ENCODE results near the gene COQ4.
A peak's percentile ranks its signal among the peaks of the same experiment; 100 is the strongest.

COQ4 gene

DNA sequence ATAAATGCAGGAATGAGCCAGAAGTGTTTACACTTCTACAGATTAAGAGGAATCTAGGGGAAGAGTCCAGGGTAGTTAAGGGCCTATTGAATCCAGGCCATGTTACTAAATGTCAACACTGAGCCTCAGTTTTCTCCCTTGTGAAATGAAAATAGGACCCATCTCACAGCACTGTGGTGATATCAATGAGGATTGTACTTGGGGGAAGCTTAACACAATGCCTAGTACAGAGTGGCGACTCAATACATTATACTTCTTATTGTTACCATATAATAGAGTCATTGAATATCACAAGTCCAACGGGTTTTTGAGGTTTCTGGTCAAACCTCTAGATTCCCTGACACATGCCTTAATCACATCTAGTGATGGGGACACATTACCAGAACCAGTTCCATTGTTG lies 5.0 kb upstream of the COQ4 start (continued):
- TF ChIP-seq POU6F1 (CRISPR knock-in tag; IDR thresholded peaks at IDR 0.05; ENCODE audit: borderline replicate concordance, low read depth) (no peak), TSHZ2 (CRISPR knock-in tag; IDR thresholded peaks at IDR 0.05) (no peak), ZFP3 (CRISPR knock-in tag; IDR thresholded peaks at IDR 0.05) (no peak), ARNTL (CRISPR knock-in tag; IDR thresholded peaks at IDR 0.05; ENCODE audit: borderline replicate concordance, low read depth) (no peak), ZNF70 (CRISPR knock-in tag; IDR thresholded peaks at IDR 0.05) (no peak), TCF4 (CRISPR knock-in tag; IDR thresholded peaks at IDR 0.05; ENCODE audit: borderline replicate concordance) (no peak), TOX (CRISPR knock-in tag; IDR thresholded peaks at IDR 0.05; ENCODE audit: borderline replicate concordance) (no peak), ZFP30 (CRISPR knock-in tag; IDR thresholded peaks at IDR 0.05) (no peak)

- TF ChIP-seq ARNTL (CRISPR knock-in tag; IDR thresholded peaks at IDR 0.05; ENCODE audit: borderline replicate concordance, low read depth), result no peak
- no peak for TF ChIP-seq BACH2 (CRISPR knock-in tag; IDR thresholded peaks at IDR 0.05; ENCODE audit: borderline replicate concordance)
- TF ChIP-seq POU6F1 (CRISPR knock-in tag; IDR thresholded peaks at IDR 0.05; ENCODE audit: borderline replicate concordance, low read depth), result no peak
- TF ChIP-seq OSR1 (CRISPR knock-in tag; IDR thresholded peaks at IDR 0.05), result no peak
- TF ChIP-seq SNAI2 (CRISPR knock-in tag; IDR thresholded peaks at IDR 0.05), result no peak
- TF ChIP-seq, protein P1, sequence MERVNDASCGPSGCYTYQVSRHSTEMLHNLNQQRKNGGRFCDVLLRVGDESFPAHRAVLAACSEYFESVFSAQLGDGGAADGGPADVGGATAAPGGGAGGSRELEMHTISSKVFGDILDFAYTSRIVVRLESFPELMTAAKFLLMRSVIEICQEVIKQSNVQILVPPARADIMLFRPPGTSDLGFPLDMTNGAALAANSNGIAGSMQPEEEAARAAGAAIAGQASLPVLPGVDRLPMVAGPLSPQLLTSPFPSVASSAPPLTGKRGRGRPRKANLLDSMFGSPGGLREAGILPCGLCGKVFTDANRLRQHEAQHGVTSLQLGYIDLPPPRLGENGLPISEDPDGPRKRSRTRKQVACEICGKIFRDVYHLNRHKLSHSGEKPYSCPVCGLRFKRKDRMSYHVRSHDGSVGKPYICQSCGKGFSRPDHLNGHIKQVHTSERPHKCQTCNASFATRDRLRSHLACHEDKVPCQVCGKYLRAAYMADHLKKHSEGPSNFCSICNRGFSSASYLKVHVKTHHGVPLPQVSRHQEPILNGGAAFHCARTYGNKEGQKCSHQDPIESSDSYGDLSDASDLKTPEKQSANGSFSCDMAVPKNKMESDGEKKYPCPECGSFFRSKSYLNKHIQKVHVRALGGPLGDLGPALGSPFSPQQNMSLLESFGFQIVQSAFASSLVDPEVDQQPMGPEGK (CRISPR knock-in tag; IDR thresholded peaks at IDR 0.05; ENCODE audit: borderline replicate concordance), result no peak
- ATAC-seq, result no peak
Observed at GRCh38 chr9:128321343-128321742, 1.3 kb upstream of the COQ4 start.

GRCh38 chr9:128321879-128322403 lies 698 bp upstream of the COQ4 start:
- ATAC-seq, result peak; percentile 13
- TF ChIP-seq RARB (CRISPR knock-in tag; IDR thresholded peaks at IDR 0.05), result no peak
- TF ChIP-seq GLIS3 (CRISPR knock-in tag; IDR thresholded peaks at IDR 0.05), result no peak
- TF ChIP-seq ESRRG (CRISPR knock-in tag; IDR thresholded peaks at IDR 0.05), result no peak
- no peak for TF ChIP-seq TOX (CRISPR knock-in tag; IDR thresholded peaks at IDR 0.05; ENCODE audit: borderline replicate concordance)
- no peak for TF ChIP-seq ZNF565 (CRISPR knock-in tag; conservative IDR thresholded peaks at IDR 0.05; ENCODE audit: low read depth)
- no peak for TF ChIP-seq PPARA (CRISPR knock-in tag; IDR thresholded peaks at IDR 0.05; ENCODE audit: borderline replicate concordance)
- no peak for TF ChIP-seq CSDC2 (CRISPR knock-in tag; IDR thresholded peaks at IDR 0.05)

DNA sequence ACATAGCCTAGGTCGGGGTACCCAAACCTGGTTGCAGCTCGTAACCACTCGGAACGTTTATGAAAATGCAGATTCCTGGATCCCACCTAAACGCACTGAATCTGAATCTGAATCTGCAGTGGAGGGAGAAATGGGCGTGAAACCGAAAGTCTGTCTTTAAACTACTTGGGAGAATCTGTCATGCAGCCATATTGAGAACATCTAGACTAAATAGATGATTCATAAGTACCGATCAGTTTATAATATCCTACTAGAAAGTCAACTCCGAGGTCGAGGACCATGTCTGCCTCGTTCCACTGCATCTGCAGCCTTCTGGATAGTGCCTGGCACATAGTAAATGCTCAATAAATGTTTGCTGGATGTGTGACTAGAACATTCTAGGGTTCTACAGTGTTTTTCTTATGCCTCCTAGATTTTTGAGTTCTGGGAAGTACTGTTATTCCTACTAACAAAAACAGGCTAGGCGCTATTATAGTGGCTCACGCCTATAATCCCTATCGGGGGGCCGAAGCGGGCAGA lies 632 bp downstream of the COQ4 start:
- ATAC-seq, result peak; percentile 14
- TF ChIP-seq ZNF70 (CRISPR knock-in tag; IDR thresholded peaks at IDR 0.05), result no peak
- no peak for TF ChIP-seq ZC3H10 (CRISPR knock-in tag; IDR thresholded peaks at IDR 0.05)
- no peak for TF ChIP-seq TOX (CRISPR knock-in tag; IDR thresholded peaks at IDR 0.05; ENCODE audit: borderline replicate concordance)
- TF ChIP-seq CSRNP3 (CRISPR knock-in tag; IDR thresholded peaks at IDR 0.05), result no peak
- TF ChIP-seq ISL1 (CRISPR knock-in tag; IDR thresholded peaks at IDR 0.05), result no peak
- TF ChIP-seq ARNTL (CRISPR knock-in tag; IDR thresholded peaks at IDR 0.05; ENCODE audit: borderline replicate concordance, low read depth), result no peak
- TF ChIP-seq ZFP3 (CRISPR knock-in tag; IDR thresholded peaks at IDR 0.05), result no peak
- TF ChIP-seq ESRRG (CRISPR knock-in tag; IDR thresholded peaks at IDR 0.05), result no peak
- TF ChIP-seq CREB5 (CRISPR knock-in tag; IDR thresholded peaks at IDR 0.05; ENCODE audit: low read depth), result no peak
- TF ChIP-seq ZNF565 (CRISPR knock-in tag; conservative IDR thresholded peaks at IDR 0.05; ENCODE audit: low read depth), result no peak
- no peak for TF ChIP-seq TCF4 (CRISPR knock-in tag; IDR thresholded peaks at IDR 0.05; ENCODE audit: borderline replicate concordance)
- no peak for TF ChIP-seq TSHZ2 (CRISPR knock-in tag; IDR thresholded peaks at IDR 0.05)
